DMS79 (cell line): Measurements from ENCODE around the gene SLC19A3.
"Not testable (repeated sequence)": the region's sequence is repeated elsewhere in the genome, so short reads cannot be mapped to it uniquely, and the experiment has no call there.

Experiments
- DNase-seq: peaks from one replicate; lab custom pipeline; 2025; lab: John Stamatoyannopoulos, UW

Gene SLC19A3

DNA sequence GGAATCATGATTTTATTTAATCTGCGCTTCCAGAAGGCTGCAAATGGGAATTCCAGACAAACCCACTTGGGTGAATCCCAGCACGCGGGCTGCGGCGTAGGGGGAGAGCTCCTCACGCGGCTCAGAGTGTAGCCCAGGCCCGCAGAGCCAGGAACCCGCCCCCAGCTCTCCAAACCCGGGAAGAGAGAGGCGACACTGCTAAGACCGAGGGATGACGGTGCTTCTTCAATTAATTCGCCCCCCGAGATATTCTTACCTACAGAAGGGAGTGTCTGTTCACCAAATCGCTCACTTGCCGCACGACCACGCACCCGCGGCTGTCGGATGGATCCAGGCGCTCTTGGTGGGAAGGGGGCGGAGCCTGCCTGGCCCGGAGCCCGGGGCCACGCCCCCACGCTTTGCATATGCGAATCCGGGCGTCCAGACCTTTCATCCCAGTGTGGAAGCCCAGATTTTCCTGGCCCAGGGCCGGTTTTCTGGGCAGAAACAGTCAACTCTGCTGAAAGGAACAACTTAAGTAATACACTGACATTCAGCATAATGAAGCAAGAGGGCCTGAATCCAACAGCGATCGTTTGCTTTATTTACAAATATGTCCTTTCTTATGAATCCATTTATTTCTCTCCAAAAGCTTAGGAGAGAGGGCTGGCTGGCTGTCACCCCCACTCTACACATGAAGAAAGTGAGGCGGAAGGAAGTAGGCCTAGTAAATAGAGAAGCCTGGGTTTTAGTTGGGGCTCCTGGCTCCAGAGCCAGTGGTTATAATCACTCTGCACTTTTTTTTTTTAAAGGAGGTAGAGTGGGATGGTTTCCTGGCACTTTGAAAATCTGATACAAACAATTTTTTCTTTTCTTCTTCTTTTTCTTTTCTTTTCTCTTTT, at the start of gene SLC19A3:
Gene SLC19A3 (minus strand): TSS at position 342 of the 881 bp plus-strand sequence. CDS start 15,710 bp downstream, outside the sequence.
- DNase-seq, result peak; percentile 35

DNA sequence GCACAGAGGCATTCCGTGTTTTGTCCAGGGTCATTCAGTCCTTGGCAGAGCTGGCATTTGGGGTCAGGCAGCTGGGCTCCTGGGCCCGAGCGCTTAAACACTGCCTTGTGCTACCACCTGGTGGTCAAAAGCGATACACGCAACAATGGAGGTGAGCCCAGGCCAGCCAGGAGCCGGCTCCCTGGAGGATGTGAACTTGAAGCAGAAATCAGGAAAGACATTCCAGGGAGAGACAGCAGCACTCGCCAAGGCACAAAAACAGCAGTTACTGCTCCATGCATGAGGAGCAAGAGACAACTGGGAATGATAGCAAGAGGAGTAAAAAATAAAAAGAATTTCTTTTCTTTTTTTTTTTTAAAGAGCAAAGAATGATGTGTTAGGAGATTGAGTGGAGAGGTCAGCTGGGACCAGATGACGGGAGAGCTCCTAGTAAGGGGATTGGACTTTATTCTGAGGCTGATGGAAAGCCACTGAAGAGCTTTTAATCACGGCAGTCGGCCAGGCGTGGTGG, 48.6 kb upstream of the SLC19A3 start:
- DNase-seq, result peak; percentile 7

DNA sequence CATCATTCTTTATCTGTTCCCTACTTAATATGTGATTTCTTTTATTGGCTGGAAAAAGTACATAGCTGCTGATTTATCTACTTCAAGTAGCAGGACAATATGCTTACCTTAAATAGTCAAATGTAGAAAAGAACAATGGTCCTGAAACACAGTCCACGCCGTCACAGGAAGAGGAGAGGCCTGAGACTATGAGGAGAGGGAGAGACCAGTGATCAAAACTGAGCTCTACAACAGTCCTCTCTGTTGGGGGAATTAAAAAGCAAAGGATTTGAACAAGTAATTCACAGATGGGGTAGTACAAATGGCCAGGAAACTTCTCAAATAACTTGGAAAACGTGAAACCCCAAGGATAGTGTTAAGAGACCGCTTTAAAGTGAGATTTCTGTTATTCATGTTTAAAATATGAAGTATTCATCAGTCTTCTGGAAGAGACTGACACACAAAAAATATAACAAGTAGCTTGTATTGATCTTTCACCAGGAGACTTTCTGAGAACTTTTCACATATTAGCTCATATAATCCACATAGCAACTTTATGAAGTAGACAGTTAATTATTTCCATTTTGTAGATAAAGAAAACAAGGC, 48.1 kb upstream of the SLC19A3 start:
- DNase-seq, result no peak

DNA sequence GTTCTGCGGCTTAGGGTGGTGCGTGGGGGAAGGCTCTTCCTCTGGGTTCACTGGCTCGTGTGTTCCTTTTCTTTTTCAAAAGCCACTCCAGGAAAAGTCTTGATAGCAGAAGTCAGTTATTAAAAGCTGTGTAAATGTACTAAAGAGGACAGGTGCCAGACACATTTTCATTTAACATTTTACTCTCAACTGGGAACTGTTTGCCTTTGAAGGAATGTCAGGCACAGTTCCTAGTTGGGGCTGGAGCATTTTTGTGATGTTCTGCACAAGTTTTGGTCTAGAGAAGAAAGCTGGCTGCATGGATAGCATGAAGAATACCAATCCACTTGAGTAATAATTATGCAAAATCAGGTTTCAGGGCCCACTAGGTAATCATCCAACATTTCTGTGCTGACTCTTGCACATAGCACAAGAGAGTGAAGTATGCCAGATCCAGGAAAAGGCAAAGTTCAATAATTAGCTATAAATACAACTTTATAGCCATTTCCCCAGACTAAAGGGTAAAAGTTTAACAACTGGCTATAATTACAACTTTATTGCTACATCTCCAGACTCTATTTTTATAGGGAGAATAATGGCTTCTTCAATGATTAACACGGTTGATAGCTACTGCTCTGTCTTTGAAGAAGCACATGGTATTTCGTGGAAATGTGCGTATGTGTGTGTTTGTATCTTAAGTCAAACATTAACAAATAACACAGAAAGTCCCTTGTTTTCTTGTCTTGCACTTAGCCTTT, 44.1 kb upstream of the SLC19A3 start:
- DNase-seq, result no peak

DNA sequence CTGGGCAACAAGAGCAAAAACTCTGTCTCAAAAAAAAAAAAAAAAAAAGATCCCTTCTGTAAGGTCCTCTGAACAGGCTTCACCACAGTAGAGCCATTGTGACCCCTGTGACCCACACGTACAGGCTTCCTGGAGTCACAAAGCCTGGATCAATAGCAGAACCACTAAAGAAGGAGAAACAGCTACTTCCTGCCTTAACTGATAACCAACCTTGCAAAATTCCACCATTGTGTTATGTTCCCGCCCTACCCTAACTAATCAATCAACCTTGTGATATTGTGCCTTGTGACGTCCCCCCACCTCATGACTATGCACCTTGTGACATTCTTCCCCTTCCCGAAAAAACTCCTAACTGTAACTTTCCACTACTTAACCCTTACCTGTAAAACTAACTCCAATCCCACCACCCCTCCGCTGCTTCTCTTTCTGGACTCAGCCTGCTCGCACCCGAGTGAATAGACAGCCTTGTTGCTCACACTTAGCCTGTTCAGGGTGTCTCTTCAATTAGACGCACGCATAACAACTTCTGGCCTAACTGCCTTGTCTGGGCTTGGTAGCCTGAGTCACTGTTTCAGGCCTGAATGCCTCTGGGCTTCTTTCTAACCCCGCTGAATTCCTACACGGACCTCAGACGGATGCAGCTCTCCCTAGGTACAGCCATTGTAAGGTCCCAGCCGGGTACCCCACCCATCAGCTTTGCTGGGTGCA, 41.7 kb upstream of the SLC19A3 start:
- DNase-seq, result no peak

DNA sequence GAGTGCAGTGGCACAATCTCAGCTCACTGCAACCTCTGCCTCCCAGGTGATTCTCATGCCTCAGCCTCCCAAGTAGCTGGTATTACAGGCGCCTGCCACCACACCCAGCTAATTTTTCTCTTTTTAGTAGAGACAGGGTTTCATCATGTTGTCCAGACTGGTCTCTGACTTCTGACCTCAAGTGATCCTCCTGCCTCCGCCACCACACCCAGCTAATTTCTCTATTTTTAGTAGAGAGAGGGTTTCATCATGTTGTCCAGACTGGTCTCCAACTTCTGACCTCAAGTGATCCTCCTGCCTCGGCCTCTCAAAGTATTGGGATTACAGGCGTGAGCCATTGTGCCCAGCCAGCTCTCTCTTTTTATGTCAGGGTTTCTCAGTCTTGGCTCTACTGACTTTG, 38.4 kb upstream of the SLC19A3 start:
- DNase-seq, result not testable (repeated sequence)

DNA sequence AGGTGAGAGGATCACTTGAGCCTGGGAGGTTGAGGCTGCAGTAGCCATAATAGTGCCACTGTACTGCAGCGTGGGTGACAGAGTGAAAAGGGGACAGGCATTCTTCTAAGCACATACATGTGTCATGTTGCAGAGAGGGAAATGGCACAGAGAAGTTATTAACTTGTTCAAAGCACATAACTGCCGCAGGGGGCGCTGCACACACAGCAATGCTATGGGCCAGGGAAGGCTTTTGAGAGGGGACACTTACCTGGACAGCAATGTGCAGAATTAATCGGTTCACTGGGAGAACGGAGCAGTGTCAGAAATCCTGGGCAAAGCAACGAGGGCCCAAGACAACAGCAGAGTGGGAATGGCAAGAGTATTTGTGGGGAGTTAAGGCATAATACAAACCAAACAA, 30.3 kb upstream of the SLC19A3 start:
- no peak for DNase-seq

DNA sequence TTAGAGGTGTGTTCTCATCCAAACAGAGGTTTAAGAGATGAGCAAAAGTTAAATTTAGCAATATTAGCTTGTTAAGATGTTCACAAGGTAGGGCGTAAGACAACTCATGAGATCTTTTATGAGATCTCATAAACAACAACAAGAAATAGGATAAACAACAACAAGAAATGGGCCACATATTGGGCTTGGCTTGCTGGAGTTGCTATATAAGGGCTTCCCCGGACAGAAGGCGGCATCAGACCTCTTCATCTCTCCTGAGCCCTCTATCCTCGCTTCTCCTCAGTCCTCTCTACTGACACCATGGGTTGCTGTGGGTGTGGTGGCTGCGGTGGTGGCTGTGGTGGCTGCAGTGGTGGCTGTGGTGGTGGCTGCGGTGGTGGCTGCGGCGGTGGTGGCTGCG, 27.8 kb upstream of the SLC19A3 start, which contains the start of gene SCYGR8:
Gene SCYGR8 (plus strand): TSS at position 301 of the 400 bp plus-strand sequence. CDS start 0 bp downstream, at position 301.
- DNase-seq, result no peak

DNA sequence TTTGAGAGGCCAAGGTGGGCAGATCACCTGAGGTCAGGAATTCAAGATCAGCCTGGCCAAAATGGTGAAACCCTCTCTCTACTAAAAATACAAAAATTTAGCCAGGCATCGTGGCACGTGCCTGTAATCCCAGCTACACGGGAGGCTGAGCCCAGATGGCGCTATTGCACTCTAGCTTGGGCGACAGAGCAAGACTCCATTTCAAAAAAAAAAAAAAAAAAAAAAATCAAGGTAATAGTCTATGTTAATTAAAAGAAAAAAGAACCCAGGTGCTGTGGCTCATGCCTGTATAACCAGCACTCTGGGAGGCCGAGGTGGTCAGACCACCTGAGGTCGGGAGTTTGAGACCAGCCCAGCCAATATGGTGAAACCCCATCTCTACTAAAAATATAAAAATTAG, 22.9 kb upstream of the SLC19A3 start:
- not testable (repeated sequence) for DNase-seq

DNA sequence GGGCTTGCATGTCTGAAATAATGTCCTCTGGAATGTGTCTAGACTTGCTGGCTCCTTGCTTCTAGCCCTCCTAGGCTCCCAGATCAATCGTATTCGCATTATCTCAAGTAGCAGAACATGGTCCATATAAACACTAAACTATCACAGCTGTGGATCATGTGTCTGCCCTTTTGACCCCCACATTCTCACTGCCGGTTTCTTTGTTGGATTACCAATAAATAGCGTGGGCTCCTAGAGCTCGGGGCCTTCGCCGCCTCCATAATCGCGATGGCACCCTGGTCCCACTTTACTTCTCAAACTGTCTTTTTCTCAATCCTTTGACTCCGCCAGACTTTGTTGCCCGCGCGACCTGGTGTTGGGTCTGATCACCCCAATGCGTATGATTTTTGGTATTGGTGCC, 21.5 kb upstream of the SLC19A3 start:
- DNase-seq, result no peak

DNA sequence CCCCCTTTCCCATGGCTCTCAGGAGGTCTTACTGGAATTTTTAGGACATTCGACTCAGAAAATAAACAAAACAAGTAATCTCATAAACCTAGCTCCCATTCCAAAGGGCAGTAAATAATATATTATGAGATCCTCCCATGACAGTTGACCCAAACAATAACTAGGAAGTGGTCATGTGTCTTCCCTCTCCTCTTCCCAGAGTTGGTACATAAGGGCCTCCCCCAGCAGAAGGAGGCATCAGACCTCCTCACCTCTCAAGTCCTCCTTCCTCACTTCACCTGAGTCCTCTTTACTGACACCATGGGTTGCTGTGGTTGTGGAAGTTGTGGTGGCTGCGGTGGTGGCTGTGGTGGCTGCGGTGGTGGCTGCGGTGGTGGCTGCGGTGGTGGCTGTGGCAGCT, 10.2 kb upstream of the SLC19A3 start, which contains the start of gene SCYGR7:
Gene SCYGR7 (plus strand): TSS at position 301 of the 400 bp plus-strand sequence. CDS start 0 bp downstream, at position 301.
- no peak for DNase-seq

DNA sequence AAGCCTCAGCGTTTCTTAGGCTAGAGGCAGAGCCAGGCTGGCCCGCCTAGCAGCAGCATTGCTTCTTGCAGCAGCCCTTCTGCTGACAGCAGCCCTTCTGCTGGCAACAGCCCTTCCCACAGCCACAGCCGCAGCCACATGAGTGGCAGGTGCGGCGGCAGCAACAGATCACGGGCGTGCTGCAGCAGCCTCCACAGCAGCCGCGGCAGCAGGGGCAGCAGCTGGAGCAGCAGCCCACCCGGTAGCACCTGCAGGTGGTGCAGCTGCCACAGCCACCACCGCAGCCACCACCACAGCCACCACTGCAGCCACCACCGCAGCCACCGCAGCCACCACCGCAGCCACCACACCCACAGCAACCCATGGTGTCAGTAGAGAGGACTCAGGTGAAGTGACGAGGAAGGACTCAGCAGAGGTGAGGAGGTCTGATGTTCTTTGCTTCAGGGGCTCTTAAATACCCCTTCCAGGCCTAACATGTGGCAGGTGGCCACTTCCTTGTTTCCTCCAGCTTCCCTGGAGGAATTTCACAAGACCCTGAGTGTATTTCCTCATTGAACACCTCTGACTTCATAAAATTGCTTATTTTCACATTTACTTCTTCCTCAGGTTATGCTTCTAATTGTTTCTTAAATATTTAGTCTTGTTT, 6.7 kb upstream of the SLC19A3 start, which contains the start of gene SCYGR6:
Gene SCYGR6 (minus strand): TSS at position 364 of the 646 bp plus-strand sequence. CDS start 0 bp downstream, at position 364.
- DNase-seq, result no peak

DNA sequence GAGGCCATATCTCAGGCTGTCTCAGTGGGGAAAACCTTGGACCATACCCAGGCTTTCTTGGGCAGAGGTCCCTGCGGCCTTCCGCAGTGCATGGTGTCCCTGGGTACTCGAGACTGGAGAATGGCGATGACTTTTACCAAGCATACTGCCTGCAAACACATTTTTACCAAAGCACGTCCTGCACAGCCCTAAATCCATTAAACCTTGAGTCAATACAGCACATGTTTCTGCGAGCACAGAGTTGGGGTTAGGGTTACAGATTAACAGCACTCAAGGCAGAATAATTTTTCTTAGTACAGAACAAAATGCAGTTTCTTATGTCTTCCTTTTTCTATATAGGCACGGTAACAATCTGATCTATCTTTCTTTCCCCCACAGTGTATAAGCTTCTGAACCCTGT, 5.0 kb upstream of the SLC19A3 start:
- DNase-seq, result not testable (repeated sequence)

DNA sequence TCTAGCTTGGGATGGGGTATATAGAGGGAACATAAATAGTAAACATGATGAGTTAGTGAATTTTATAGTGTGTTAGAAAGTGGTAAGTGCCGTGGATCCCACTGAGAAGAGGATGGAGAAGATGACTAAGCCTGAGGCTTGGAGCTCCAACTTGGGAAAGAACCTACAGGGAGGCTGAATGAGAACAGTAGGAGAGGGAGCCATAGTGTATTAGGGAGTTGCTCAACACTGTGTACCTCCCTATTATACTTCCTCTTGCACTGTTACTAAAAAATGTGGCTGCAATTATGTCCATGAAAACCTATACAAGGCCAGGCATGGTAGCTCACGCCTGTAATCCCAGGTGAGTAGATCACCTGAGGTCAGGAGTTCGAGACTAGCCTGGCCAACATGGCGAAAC, 2.9 kb upstream of the SLC19A3 start:
- DNase-seq, result no peak

DNA sequence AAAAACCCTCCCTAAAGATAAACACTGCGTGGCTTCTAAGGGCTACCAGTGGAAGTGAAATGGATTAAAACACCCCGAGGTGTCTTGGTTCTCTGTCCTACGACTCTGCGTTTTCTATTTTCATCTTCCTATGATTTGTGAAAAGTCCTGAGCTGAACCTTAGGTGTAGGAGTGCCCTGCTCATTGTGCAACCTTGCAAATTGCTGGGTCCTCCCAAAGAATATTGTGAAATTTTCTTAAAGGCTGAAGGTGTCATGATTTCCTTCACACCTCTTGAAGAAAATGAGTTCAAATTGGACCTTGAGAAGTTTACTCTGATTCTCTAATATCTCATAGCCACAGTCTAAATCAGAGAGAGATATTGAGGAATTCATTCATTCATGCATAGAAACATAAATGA, 1.8 kb upstream of the SLC19A3 start:
- no peak for DNase-seq

DNA sequence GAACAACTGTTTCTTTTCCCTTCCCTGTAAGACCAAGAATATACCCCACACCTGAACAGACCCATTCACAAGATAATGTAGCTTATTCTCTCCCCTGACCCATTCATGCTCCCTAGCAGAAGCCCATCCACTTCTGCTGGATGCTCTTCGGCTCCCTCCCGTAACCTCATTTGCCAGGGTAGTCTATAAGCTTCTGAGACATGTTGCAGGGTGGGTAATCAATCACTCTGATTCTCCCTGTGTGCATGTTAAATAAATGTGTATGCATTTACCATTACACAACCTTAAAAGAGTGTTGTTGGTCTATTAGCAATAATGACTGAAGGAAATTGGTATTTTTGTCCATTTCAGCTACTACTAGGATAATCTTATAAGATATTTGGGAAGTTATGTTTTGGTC, 1.3 kb downstream of the SLC19A3 start:
- no peak for DNase-seq

DNA sequence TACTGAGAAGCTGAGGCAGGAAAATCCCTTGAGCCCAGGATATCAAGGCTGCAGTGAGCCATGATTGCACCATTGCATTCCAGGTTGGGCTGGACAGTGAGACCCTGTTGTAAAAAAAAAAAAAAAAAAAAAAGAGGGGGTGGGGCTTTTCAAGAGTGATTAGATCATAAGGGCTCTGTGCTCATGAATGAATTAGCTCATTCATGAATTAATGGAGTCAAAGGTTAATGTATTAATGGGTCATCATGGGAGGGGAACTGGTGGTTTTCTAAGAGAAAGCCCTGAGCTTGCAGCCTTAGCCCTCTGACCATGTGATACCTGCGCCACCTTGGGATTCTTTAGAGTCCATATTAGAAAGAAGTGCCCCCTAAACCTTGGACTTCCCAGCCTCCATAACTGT, 4.5 kb downstream of the SLC19A3 start:
- no peak for DNase-seq

DNA sequence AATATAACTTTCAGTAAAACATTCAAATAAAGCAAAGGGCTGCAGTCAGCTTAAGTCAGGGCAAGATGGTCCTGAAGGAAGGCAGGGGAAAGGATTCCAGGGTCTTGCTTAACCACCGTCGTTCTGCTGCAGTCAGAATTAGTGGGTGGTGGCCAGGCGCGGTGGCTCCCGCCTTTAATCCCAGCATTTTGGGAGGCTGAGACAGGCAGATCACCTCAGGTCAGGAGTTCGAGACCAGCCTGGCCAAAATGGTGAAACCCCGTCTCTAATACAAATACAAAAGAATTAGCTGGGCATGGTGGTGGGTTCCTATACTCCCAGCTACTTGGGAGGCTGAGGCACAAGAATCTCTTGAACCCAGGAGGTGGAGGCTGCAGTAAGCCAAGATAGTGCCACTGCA, 6.8 kb downstream of the SLC19A3 start:
- DNase-seq, result no peak

DNA sequence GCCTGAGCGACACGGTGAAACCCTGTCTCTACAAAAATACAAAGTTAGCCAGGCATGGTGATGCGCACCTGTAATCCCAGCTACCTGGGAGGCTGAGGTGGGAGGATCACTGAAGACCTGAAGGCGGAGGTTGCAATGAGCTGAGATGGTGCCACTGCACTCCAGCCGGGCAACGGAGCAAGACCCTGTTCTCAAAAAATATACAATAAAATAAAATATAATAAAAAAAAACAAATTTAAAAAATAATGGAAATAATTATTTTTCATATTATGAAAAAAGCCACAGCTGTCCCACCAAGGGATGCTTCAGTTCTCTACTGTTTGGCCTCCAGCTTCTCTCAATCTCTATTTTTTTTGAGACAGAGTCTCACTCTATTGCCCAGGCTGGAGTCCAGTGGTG, 10.4 kb downstream of the SLC19A3 start:
- DNase-seq, result no peak

DNA sequence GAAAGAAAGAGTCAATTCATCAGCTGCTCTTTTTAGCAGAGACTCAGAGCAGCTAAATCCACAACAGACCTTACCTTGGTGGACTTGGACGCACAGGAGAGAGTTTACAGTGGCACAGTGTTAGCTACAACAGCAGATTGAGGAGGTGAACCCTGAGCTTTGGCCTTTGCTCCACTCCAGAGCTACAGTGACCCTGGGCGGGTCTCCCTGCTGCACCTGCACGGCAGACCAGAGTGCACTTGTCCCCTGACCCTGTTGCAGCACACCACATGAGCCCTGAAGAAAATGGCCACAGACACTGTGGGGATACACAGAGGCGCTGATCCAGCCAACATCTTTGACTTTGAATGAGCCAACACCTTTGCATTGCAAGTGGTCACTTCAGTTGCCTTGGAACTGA, 11.0 kb downstream of the SLC19A3 start:
- no peak for DNase-seq

DNA sequence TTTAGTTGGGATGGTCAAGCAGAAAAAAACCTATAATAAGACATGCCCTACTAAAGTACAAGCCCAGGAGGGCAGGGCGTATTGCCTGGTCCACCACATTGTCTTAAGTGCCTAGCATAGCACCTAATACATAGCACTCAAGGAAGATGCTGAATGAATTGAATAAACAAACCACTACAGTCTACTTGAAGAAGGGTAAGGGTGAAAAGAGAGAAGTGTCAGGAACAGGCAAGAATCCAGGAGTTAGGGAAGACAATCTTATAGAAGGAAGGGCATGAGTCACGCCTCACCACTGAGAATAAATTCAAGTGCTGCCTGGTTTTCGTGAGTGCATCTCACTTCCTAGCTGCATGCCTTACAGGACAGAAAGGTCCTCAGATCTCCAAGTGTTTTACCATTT, 13.9 kb downstream of the SLC19A3 start:
- peak; percentile 72 for DNase-seq
